ENCODE measurements around the gene GOLGB1.
A peak's percentile ranks its signal among the peaks of the same experiment; 100 is the strongest.
"Not testable (repeated sequence)": the region's sequence is repeated elsewhere in the genome, so short reads cannot be mapped to it uniquely, and the experiment has no call there.

GOLGB1 gene

GRCh38 chr3:121749276-121750086 is at the start of gene GOLGB1:
GOLGB1 (minus strand) TSS chr3:121749741; CDS start chr3:121730971, 18,770 bp downstream.
- peak; percentile 98 for DNase-seq

- no peak for DNase-seq
Measured at GRCh38 chr3:121796970-121797369, 47.4 kb upstream of the GOLGB1 start.

- peak; percentile 8 for DNase-seq
Measured at GRCh38 chr3:121794264-121794983, 44.9 kb upstream of the GOLGB1 start.

- DNase-seq, result no peak
Measured at GRCh38 chr3:121793078-121793477, 43.5 kb upstream of the GOLGB1 start.

- no peak for DNase-seq
Measured at GRCh38 chr3:121786485-121786884, 36.9 kb upstream of the GOLGB1 start.

- DNase-seq, result not testable (repeated sequence)
Measured at GRCh38 chr3:121782784-121783183, 33.2 kb upstream of the GOLGB1 start.

- no peak for DNase-seq
Measured at GRCh38 chr3:121781611-121782010, 32.1 kb upstream of the GOLGB1 start.

- not testable (repeated sequence) for DNase-seq
Measured at GRCh38 chr3:121775095-121775494, 25.6 kb upstream of the GOLGB1 start.

- DNase-seq, result no peak
Measured at GRCh38 chr3:121769246-121769645, 19.7 kb upstream of the GOLGB1 start.

GRCh38 chr3:121768452-121768851 is 18.9 kb upstream of the GOLGB1 start:
- DNase-seq, result peak; percentile 2

- DNase-seq, result no peak
Measured at GRCh38 chr3:121759541-121760202, 10.1 kb upstream of the GOLGB1 start.

GRCh38 chr3:121758727-121759450 is 9.3 kb upstream of the GOLGB1 start:
- no peak for DNase-seq

GRCh38 chr3:121757812-121758545 is 8.4 kb upstream of the GOLGB1 start:
- no peak for DNase-seq

- DNase-seq, result no peak
Measured at GRCh38 chr3:121757087-121757811, 7.7 kb upstream of the GOLGB1 start.

- no peak for DNase-seq
Measured at GRCh38 chr3:121752772-121753171, 3.2 kb upstream of the GOLGB1 start.

- DNase-seq, result no peak
Measured at GRCh38 chr3:121752261-121752660, 2.7 kb upstream of the GOLGB1 start.

GRCh38 chr3:121750087-121750415 is 510 bp upstream of the GOLGB1 start:
- DNase-seq, result no peak

GRCh38 chr3:121748680-121749275 is 763 bp downstream of the GOLGB1 start:
- peak; percentile 57 for DNase-seq

- DNase-seq, result peak; percentile 6
Measured at GRCh38 chr3:121747976-121748375, 1.6 kb downstream of the GOLGB1 start.

- not testable (repeated sequence) for DNase-seq
Measured at GRCh38 chr3:121743106-121743505, 6.4 kb downstream of the GOLGB1 start.

- DNase-seq, result no peak
Measured at GRCh38 chr3:121740896-121741295, 8.6 kb downstream of the GOLGB1 start.

Measured in suppressor macrophage treated with lipopolysaccharide for 4 hours (primary cell).